ENCODE data around the gene PCDH19.

PCDH19 gene

GRCh38 chrX:100381619-100382018 lies 28.5 kb downstream of the PCDH19 start:
- TF ChIP-seq POLR2A (IDR thresholded peaks at IDR 0.05; ENCODE audit: extremely low read depth, insufficient read length) = no peak
- TF ChIP-seq CTCF (IDR thresholded peaks at IDR 0.05; ENCODE audit: low read depth, low read length) = no peak
- TF ChIP-seq MAX (IDR thresholded peaks at IDR 0.05; ENCODE audit: low read depth, low read length) = no peak
- TF ChIP-seq MYC (IDR thresholded peaks at IDR 0.05; ENCODE audit: low read depth, low read length) = no peak
- H3K4me3 ChIP-seq (ENCODE audit: low read depth, low read length) = no peak overlapping the region
- peak; percentile 24 for DNase-seq (ENCODE audit: low read depth)

GRCh38 chrX:100379388-100379986 lies 30.6 kb downstream of the PCDH19 start:
- no peak overlapping the region for H3K4me3 ChIP-seq (ENCODE audit: low read depth, low read length)
- peak; percentile 18 for DNase-seq (ENCODE audit: low read depth)
- no peak for TF ChIP-seq MYC (IDR thresholded peaks at IDR 0.05; ENCODE audit: low read depth, low read length)
- TF ChIP-seq CTCF (IDR thresholded peaks at IDR 0.05; ENCODE audit: low read depth, low read length) = peak; percentile 46

- no peak for DNase-seq (ENCODE audit: low read depth)
- TF ChIP-seq CTCF (IDR thresholded peaks at IDR 0.05; ENCODE audit: low read depth, low read length) (no peak), MAX (IDR thresholded peaks at IDR 0.05; ENCODE audit: low read depth, low read length) (no peak), MYC (IDR thresholded peaks at IDR 0.05; ENCODE audit: low read depth, low read length) (no peak), POLR2A (IDR thresholded peaks at IDR 0.05; ENCODE audit: extremely low read depth, insufficient read length) (no peak)
- H3K4me3 ChIP-seq (ENCODE audit: low read depth, low read length) = no peak overlapping the region
Measured at GRCh38 chrX:100377826-100378225, 32.2 kb downstream of the PCDH19 start.

GRCh38 chrX:100376576-100376975 lies 33.5 kb downstream of the PCDH19 start:
- DNase-seq (ENCODE audit: low read depth) = no peak
- TF ChIP-seq POLR2A (IDR thresholded peaks at IDR 0.05; ENCODE audit: extremely low read depth, insufficient read length) (no peak), MYC (IDR thresholded peaks at IDR 0.05; ENCODE audit: low read depth, low read length) (no peak), MAX (IDR thresholded peaks at IDR 0.05; ENCODE audit: low read depth, low read length) (no peak), CTCF (IDR thresholded peaks at IDR 0.05; ENCODE audit: low read depth, low read length) (no peak)
- no peak overlapping the region for H3K4me3 ChIP-seq (ENCODE audit: low read depth, low read length)

- TF ChIP-seq POLR2A (IDR thresholded peaks at IDR 0.05; ENCODE audit: extremely low read depth, insufficient read length) = no peak
- no peak for DNase-seq (ENCODE audit: low read depth)
- no peak overlapping the region for H3K4me3 ChIP-seq (ENCODE audit: low read depth, low read length)
Measured at GRCh38 chrX:100373673-100374072, 36.4 kb downstream of the PCDH19 start.

- TF ChIP-seq CTCF (IDR thresholded peaks at IDR 0.05; ENCODE audit: low read depth, low read length) (peak; percentile 46), MYC (IDR thresholded peaks at IDR 0.05; ENCODE audit: low read depth, low read length) (no peak), MAX (IDR thresholded peaks at IDR 0.05; ENCODE audit: low read depth, low read length) (no peak), POLR2A (IDR thresholded peaks at IDR 0.05; ENCODE audit: extremely low read depth, insufficient read length) (no peak)
- DNase-seq (ENCODE audit: low read depth) = peak; percentile 25
- no peak overlapping the region for H3K4me3 ChIP-seq (ENCODE audit: low read depth, low read length)
Measured at GRCh38 chrX:100368167-100368566, 41.9 kb downstream of the PCDH19 start.
